NT2/D1 (cell line): ENCODE data around the gene PSMD5.

Source experiments
- SUZ12 ChIP-seq: IDR thresholded peaks from 2 replicates; pipeline ENCODE4 v1.6.1; 2011; ENCODE audit not compliant: insufficient read length, insufficient read depth; ENCODE audit errors: extremely low read depth
- ZNF274 ChIP-seq: IDR thresholded peaks from 2 replicates; pipeline ENCODE4 v1.6.1; 2011; ENCODE audit warnings: mild to moderate bottlenecking, low read depth, low read length

- no peak for TF ChIP-seq SUZ12
- no peak for TF ChIP-seq ZNF274
Observed at GRCh38 chr9:120787933-120788332, 54.8 kb downstream of the PSMD5 start.
